Endothelial cell of umbilical vein (primary cell): Measurements from ENCODE around the gene PGGHG. TPM values are rescaled to one million over a fixed set of nuclear protein-coding genes. Genes with fewer than 3 reads are reported as not detected.

Experiments used
- BruUV-seq: library from RNA; stranded (reverse); fragments of 400-500 nt; replicated peaks from 2 replicates; lab custom pipeline; 2021; lab: Mats Ljungman, UMichigan
- CTCF ChIA-PET: fragments of 300-600, 350-600 bp; sonication (Branson Sonifier 250); formaldehyde crosslinking; loops from one replicate; lab custom pipeline; 2021; ENCODE audit warnings: antibody characterized with exemption, inconsistent platforms; lab: Charles Lee
- POLR2A ChIA-PET: fragments of 300-600, 350-600 bp; sonication (Branson Sonifier 250); formaldehyde crosslinking; loops from one replicate; lab custom pipeline; 2021; ENCODE audit warnings: antibody characterized with exemption, inconsistent platforms; lab: Charles Lee
- DNase-seq: peaks from one replicate; pipeline ENCODE4 v3.0.0-alpha.2; 2011; ENCODE audit warnings: low read depth, low spot score
- FAIRE-seq: peaks from 2 replicates; lab custom pipeline; 2011; peaks lifted over from hg19 to GRCh38; lab: Jason Lieb, UNC
- H2AFZ ChIP-seq: 2 replicates; pipeline ENCODE4 v1.6.0; 2012; ENCODE audit warnings: low read depth, low read length, control low read depth, inconsistent platforms
- H3K27ac ChIP-seq: 2 replicates; pipeline ENCODE4 v1.5.1; 2011; ENCODE audit warnings: low read depth, mild to moderate bottlenecking, control low read depth, low read length, moderate library complexity; ENCODE audit not compliant: insufficient read depth
- H3K27me3 ChIP-seq, 2 experiments: 2 replicates each; pipeline versions ENCODE4 v1.6.0 to v1.6.1; 2011; ENCODE audit warnings: low read length in 2 of 2, mixed read lengths in 1 of 2; ENCODE audit not compliant: control insufficient read depth in 2 of 2, insufficient read depth in 2 of 2
- H3K36me3 ChIP-seq, 2 experiments: 2 replicates in 1 of 2; 3 replicates in 1 of 2; pipeline ENCODE4 v1.5.1; 2011; ENCODE audit warnings: low read length in 2 of 2, mild to moderate bottlenecking in 1 of 2, moderate library complexity in 1 of 2; ENCODE audit not compliant: control insufficient read depth in 2 of 2, insufficient read depth in 2 of 2; ENCODE audit errors: extremely low read depth in 1 of 2
- H3K4me1 ChIP-seq: 3 replicates; pipeline ENCODE4 v1.5.1; 2011; ENCODE audit warnings: mild to moderate bottlenecking, low read length; ENCODE audit not compliant: control insufficient read depth, insufficient read depth; ENCODE audit errors: extremely low read depth
- H3K4me2 ChIP-seq: 2 replicates; pipeline ENCODE4 v1.6.1; 2011; ENCODE audit warnings: low read length, control low read depth, mixed read lengths; ENCODE audit not compliant: insufficient read depth
- H3K4me3 ChIP-seq, 3 experiments: fragments of 200-600 bp in 1 of 3; sonication (generic), shearing (Covaris generic) in 1 of 3; replicated peaks in 1 of 3; 2 replicates each; pipeline ENCODE4 v1.5.1; 2011 to 2016; ENCODE audit warnings: control low read depth in 3 of 3, low read length in 3 of 3, mild to moderate bottlenecking in 2 of 3, inconsistent platforms in 1 of 3, low read depth in 1 of 3, moderate library complexity in 1 of 3; ENCODE audit not compliant: insufficient read depth in 1 of 3
- H3K79me2 ChIP-seq: 2 replicates; pipeline ENCODE4 v1.6.0; 2012; ENCODE audit warnings: low read length, inconsistent platforms; ENCODE audit not compliant: control insufficient read depth, insufficient read depth
- H3K9ac ChIP-seq: replicated peaks from 2 replicates; pipeline ENCODE3; 2011; ENCODE audit warnings: low read length, control low read depth; ENCODE audit not compliant: insufficient read depth; ENCODE audit errors: extremely low read depth
- H3K9me1 ChIP-seq: replicated peaks from 3 replicates; pipeline ENCODE4 v1.6.0; 2011; ENCODE audit warnings: mild to moderate bottlenecking, low read length; ENCODE audit not compliant: control insufficient read depth, insufficient read depth; ENCODE audit errors: extremely low read depth
- H3K9me3 ChIP-seq: replicated peaks from 2 replicates; pipeline ENCODE4 v1.5.1; 2012; ENCODE audit warnings: low read length, inconsistent platforms; ENCODE audit not compliant: control insufficient read depth, insufficient read depth
- H4K20me1 ChIP-seq: replicated peaks from 2 replicates; pipeline ENCODE3; 2011; ENCODE audit warnings: mild to moderate bottlenecking, low read length; ENCODE audit not compliant: control insufficient read depth, insufficient read depth; ENCODE audit errors: extremely low read depth
- CTCF ChIP-seq, 2 donors: IDR thresholded peaks; 1 replicate in 1 of 2; 2 replicates in 1 of 2; pipeline ENCODE4 v1.5.1; 2011; ENCODE audit warnings: low read length in 2 of 2, mild to moderate bottlenecking in 2 of 2, moderate library complexity in 2 of 2, control low read depth in 1 of 2, inconsistent platforms in 1 of 2, low read depth in 1 of 2; ENCODE audit not compliant: insufficient read depth in 1 of 2; ENCODE audit errors: extremely low read depth in 1 of 2
- EZH2 ChIP-seq: IDR thresholded peaks from 2 replicates; pipeline ENCODE4 v1.6.1; 2012; ENCODE audit warnings: borderline replicate concordance, low read depth, mild to moderate bottlenecking, moderate library complexity, low read length, inconsistent platforms; ENCODE audit not compliant: severe bottlenecking
- FOS ChIP-seq: IDR thresholded peaks from 2 replicates; pipeline ENCODE4 v1.6.1; 2011; ENCODE audit warnings: mild to moderate bottlenecking, low read length, moderate library complexity, borderline replicate concordance; ENCODE audit not compliant: insufficient read depth
- GATA2 ChIP-seq: IDR thresholded peaks from 2 replicates; pipeline ENCODE4 v1.7.0; 2011; ENCODE audit warnings: low read depth, mild to moderate bottlenecking, moderate library complexity, mixed read lengths, low read length; ENCODE audit not compliant: insufficient read length, insufficient read depth
- JUN ChIP-seq: IDR thresholded peaks from 2 replicates; pipeline ENCODE4 v1.6.1; 2011; ENCODE audit warnings: borderline replicate concordance, low read depth; ENCODE audit not compliant: insufficient read length, insufficient read depth
- MYC ChIP-seq: IDR thresholded peaks from one replicate; pipeline ENCODE4 v1.6.1; 2011; ENCODE audit warnings: mild to moderate bottlenecking, low read depth, low read length
- POLR2A ChIP-seq: IDR thresholded peaks from 2 replicates; pipeline ENCODE4 v1.6.1; 2012; ENCODE audit warnings: low read depth, mild to moderate bottlenecking, control low read depth, low read length
- POLR2AphosphoS5 ChIP-seq: IDR thresholded peaks from 2 replicates; pipeline ENCODE4 v1.6.1; 2012; ENCODE audit warnings: low read depth, mild to moderate bottlenecking, control low read depth, low read length, moderate library complexity; ENCODE audit not compliant: insufficient read depth
- dilution Hi-C: fragments of 300-500 bp; cut with MboI; formaldehyde crosslinking; loops from one replicate; pipeline ENCODE4 v1.15.0; 2019; ENCODE audit warnings: low sequenced_read_pairs; ENCODE audit not compliant: extremely low pct_ligation_motif_present
- intact Hi-C: fragments of 100-400 bp; cut with micrococcal nuclease; formaldehyde crosslinking; loops from one replicate; pipeline ENCODE4 v1.10.0; 2022
- polyA plus RNA-seq, 4 experiments: library from polyadenylated mRNA; depleted of rRNA in 3 of 4; stranded (reverse) in 3 of 4; unstranded in 1 of 4; fragments of >200 nt; gene quantifications; 2 replicates each; pipeline versions ENCODE4 v1.2.1 to v1.2.3, GENCODE V29; 2011 to 2012; ENCODE audit warnings: missing spikeins in 1 of 4
- total RNA-seq: library from RNA; stranded (reverse); gene quantifications from 2 replicates; pipeline ENCODE4 v1.2.3, GENCODE V29; 2021
- TF ChIP-seq, protein P1 (sequence below): IDR thresholded peaks from 2 replicates; pipeline ENCODE4 v1.6.1; 2011; ENCODE audit not compliant: insufficient read depth, insufficient read length

Gene PGGHG
- total and polyA plus RNA-seq, 2 donors (not counting 3 experiments of a cell fraction or from before 2014, with no cell fraction given), result 31.6 to 42.4 TPM

DNA sequence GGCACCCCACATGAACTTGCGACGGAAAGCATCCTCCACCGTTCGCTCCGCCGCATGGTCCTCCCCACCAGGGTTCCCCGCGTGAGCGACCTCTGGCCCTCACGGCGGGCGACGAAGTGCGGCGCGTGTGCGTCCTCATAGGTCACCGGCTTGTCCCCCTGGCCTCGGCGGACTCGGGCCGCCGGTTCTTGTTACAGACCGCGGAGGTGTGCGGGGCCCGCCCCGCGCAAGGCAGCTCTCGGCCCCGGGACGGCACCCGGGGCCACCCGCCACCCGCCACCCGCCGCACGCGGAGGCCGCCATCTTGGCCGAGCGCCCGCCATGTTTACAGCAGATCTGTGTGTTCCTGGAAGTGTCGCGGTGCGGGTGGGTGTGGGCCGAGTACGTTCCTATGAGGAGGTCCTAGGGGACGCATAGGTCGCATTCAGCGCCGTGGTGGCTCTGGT, 15.2 kb downstream of the PGGHG start:
- no peaks in the 10 kb centered on the region for H3K9me1 ChIP-seq
- no peak for TF ChIP-seq POLR2A
- TF ChIP-seq POLR2AphosphoS5, result no peak
- TF ChIP-seq CTCF (IDR thresholded peaks at IDR 0.05; ENCODE audit: extremely low read depth in 1 of 2, insufficient read depth in 1 of 2, low read depth in 1 of 2, low read length in 2 of 2), result no peak
- TF ChIP-seq MYC, result no peak
- no peak for TF ChIP-seq FOS
- TF ChIP-seq, protein P1, sequence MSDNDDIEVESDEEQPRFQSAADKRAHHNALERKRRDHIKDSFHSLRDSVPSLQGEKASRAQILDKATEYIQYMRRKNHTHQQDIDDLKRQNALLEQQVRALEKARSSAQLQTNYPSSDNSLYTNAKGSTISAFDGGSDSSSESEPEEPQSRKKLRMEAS, result no peak
- TF ChIP-seq GATA2, result no peak
- TF ChIP-seq JUN, result no peak
- no peak for TF ChIP-seq EZH2
- peaks cover 5% of the 10 kb centered on the region for H3K4me1 ChIP-seq
- no peak overlapping the region for H3K4me3 ChIP-seq
- no peak overlapping the region for H3K27ac ChIP-seq
- BruUV-seq, result no TSS peak
- ChIA-PET POLR2A (no interaction called here), CTCF (interaction anchor here (0.7 to 4.3 kb wide), 13 partner anchors 12 to 144 kb away, joined by 3 to 79 read pairs (median 8); no protein-coding TSS in a partner anchor)
- no peak overlapping the region for H3K4me2 ChIP-seq
- FAIRE-seq, result no peak
- intact Hi-C loops, result no loop called here
- H3K9ac ChIP-seq, result no peak overlapping the region
- dilution Hi-C loops, result no loop called here
- H3K27me3 ChIP-seq, result peaks cover 3 to 8% of the 10 kb centered on the region in 2 experiments
- H2AFZ ChIP-seq, result no peak overlapping the region
- H3K36me3 ChIP-seq, result no peaks in the 10 kb centered on the region
- H3K9me3 ChIP-seq, result no peaks in the 10 kb centered on the region
- DNase-seq, result no peak
- H4K20me1 ChIP-seq, result no peaks in the 10 kb centered on the region
- peaks cover 5% of the 10 kb centered on the region for H3K79me2 ChIP-seq
